Fibroblast of skin of right quadriceps (primary cell): Measurements from ENCODE around the gene CFAP100.
A peak's percentile ranks its signal among the peaks of the same experiment; 100 is the strongest.

Experiments used
- DNase-seq: peaks from one replicate; pipeline ENCODE4 v3.0.0-alpha.2; 2013

CFAP100 gene

GRCh38 chr3:126357295-126358037 lies 37.2 kb upstream of the CFAP100 start, which contains the start of gene KLF15:
Gene KLF15, minus strand, starts transcription at chr3:126357408. Its CDS starts 4,486 bp downstream, at chr3:126352922.
- DNase-seq, result peak; percentile 73

DNA sequence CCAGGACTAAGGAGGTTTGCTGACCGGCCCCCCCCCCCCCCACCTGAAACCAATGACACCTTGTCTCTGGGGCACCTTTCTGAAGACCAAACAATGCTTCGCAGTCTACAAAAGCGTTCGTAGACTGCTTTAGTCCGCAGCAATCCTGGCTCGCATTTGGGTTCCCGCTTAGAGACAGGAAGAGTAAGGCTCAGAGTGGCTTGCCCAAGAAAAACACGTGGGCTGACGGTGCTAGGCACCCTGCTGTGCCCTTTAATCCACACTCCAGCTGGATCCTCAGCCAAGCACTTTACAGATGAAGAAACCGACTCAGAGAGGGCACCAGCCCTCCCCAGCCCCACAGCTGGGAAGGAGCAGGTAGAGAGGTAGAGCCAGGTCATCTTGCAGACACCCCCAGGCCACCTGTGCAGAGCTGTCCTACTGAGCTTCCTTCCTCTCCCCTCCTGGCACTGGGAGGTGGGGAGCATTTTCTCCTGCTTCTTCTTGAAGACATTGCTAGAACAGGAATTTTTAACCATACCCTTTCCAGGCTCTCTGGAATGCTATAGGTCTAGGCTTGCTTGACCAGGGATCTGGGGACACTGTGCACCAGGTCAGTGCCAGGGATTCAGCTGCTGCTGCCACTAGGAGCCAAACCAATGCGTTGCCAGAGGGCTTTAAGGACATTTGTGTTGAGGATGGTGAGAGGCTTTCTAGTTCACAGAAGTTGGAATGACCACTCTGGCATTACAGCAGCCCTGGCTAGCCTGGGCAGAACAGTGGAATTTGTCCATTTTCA lies 36.5 kb upstream of the CFAP100 start:
- DNase-seq, result no peak

DNA sequence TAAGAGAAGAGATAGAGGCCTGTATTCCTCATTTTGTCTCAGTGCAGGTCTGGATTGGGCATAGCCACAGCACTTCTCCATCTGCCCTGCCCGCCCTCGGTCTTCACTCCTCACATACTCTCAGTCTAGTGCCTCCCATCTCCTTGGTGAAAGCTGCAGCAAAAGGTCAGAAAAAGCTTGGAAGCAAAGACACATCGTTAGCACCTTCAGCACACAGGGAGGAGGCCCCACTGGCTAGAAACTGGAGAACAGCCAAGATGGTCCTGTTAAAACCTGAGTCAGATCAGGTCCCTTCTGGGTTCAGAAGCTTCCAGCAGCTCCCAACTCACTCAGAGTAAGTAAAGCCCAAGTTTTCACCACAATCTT lies 35.9 kb upstream of the CFAP100 start:
- no peak for DNase-seq

- no peak for DNase-seq
These were observed 34.5 kb upstream of the CFAP100 start for GRCh38 chr3:126360046-126360713.

GRCh38 chr3:126360714-126361060 lies 34.0 kb upstream of the CFAP100 start:
- no peak for DNase-seq

- no peak for DNase-seq
These were observed 33.5 kb upstream of the CFAP100 start for GRCh38 chr3:126361211-126361610.

GRCh38 chr3:126364130-126364695 lies 30.5 kb upstream of the CFAP100 start:
- no peak for DNase-seq

- no peak for DNase-seq
These were observed 29.9 kb upstream of the CFAP100 start for GRCh38 chr3:126364731-126365301.

GRCh38 chr3:126365351-126366277 lies 29.1 kb upstream of the CFAP100 start:
- no peak for DNase-seq

- no peak for DNase-seq
These were observed 27.3 kb upstream of the CFAP100 start for GRCh38 chr3:126367316-126367805.

GRCh38 chr3:126369490-126369889 lies 25.2 kb upstream of the CFAP100 start:
- no peak for DNase-seq

GRCh38 chr3:126370055-126370454 lies 24.7 kb upstream of the CFAP100 start:
- no peak for DNase-seq

GRCh38 chr3:126370606-126371005 lies 24.1 kb upstream of the CFAP100 start:
- no peak for DNase-seq

DNA sequence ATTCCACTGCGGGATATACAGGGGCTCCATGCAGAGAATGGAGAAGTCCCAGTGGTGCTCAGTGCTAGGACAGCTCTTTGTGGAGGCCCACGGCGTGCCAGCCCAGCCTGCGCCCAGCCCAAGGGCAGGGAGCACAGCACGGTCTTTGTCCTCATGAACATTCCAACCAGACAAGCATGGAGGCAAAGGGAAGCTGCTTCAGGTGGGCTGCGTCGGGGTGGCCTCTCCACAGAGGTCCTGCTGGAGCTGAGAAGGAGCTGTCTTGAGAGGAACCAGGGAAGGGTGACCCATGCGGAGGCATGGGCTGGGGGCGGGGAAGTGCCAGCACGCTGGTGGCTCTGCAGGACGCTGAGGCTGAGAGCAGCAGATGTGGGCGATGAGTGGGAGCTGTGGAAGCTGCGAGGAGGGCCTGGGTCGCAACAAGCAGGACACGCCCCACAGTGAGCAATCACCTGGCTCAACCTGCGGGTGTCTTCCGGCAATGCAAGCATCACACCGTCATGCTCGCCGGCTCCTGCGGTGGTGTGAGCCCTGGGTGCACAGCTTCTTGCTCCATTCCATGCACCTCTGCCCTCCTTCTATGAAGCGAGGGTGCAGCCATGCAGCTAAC lies 23.5 kb upstream of the CFAP100 start:
- no peak for DNase-seq

DNA sequence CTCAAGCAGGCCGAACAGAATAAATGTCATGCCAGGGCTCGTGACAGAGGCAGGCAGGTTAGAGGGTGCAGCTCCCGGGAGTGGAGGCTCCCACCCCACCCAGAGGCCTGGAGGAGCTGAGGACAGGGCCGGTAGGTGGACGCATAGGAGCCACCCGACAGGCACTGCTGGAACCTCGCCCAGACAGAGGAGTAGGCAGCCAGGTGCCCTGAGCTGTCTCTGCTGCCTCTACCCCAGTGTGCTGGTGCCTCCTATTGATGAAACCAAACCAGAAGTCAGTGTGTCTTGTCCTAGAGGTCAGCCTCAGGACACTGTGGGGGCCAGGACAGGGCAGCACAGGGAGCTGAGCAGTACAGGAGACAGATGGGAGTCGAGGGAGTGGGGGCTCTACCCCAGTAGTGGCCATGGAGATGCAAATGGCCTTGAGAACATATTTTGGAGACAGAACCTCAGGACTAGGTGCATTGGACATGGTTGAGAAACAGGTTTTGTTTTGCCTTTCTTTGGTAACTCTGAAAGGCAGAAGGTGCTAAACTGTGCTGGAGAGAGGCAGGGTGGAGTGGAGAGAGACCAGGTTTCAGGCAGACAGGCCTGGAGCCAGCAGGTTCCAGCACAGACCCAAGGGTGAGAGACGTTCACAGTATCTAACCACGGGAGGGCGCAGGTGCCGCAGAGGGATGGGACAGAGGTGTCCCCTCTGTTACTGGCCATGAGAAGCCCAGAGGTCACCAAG lies 22.1 kb upstream of the CFAP100 start:
- DNase-seq, result no peak

DNA sequence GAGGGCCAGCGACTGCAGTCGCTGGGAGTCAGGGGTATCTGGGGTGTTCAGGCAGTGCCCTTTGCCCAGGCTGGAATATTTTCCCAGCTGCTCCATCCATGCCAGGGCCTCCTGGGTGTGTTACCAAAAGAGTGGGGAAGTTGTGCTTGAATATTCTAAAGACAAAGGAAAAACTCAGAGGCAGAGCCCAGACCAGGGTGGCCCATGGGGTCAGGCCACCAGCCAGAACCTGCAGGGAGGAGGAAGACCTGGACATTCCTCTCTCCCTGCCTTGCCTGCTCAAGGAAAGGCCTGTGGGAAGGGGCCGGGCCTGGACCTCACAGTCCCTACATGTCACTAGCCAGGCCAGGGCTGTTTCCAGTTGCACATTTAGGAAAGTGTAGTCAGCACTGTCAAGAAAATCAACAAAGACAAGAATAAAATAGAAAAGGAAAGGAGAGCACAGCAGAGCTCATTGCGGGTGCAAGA lies 21.5 kb upstream of the CFAP100 start:
- no peak for DNase-seq

DNA sequence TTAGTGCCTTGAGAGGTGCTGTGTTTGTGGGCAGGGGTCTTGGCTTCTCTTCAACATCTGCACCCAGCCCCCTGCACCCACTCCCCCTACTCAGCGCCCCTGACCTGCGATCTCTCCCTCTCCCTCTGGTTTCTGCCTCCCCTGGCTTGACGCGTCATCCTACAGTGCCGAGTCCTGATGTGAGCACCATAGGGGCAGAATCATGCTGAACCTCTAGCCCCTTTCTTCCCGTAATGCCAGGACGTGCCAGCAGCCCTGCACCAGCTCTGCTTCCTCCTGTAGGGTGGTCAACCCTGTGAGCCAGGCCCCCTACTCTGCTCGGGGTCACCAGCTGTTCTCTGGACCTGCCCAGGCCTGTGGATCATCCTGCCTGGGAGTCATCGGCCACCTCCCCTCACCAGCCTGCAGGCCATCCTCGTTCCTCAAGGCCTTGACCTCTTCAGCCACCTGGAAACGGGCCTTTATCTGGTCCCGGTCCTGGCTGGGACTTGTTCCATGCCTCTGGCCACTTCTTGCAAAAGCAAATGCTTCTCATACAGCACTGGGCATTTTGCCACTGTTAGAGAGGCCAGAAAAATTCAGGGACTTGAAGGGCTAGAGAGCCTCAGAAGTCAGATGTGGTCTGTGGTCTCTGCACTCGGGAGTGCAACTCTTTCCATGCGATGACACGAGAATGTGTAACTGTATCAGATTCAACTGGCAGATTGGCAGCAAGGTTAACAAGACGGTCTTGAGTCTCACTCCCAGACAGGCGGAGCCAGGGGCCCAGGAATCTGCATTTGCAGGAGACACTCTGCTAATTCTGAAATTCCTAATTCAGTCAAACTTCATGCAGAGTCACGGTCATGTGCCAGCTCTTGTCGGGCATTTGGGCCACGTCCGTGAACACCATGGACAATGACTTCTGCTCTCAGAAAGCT lies 20.8 kb upstream of the CFAP100 start:
- no peak for DNase-seq

DNA sequence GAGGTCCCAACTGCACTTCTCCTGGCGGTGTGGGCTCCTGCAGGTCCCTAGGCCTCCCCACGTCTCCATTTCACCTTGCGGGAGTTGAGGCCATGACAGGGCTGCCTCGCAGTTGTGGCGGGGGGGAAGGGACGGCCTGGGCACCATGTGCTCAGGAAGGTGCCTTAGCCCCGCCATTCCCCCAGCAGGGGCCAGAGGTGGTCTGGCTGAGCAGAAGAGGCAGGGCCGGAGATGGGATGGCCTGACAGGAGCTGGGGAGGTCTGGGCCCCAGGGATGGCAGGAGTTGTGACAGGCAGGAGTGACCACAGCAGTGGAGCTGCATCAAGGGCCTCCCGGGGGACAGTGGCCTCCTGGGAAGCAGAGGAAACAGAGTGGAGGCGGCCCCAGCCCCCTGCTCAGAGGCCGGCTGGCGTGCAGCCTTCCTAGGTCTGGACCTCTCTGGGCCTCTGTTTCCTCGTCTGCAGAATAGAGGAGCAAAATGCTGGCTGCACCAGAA lies 18.8 kb upstream of the CFAP100 start:
- DNase-seq, result no peak

- DNase-seq, result no peak
These were observed 18.3 kb upstream of the CFAP100 start for GRCh38 chr3:126376444-126376843.
